OCI-LY1 (cell line): ENCODE results near the gene KCNJ12.

Experiments
- CTCF ChIP-seq: fragments of 200-600 bp; sonication (generic), shearing (Covaris generic); IDR thresholded peaks from 2 replicates; pipeline ENCODE4 v1.5.1; 2017; ENCODE audit warnings: mild to moderate bottlenecking, antibody characterized with exemption, low read length, moderate library complexity, mixed read lengths
- EZH2 ChIP-seq: fragments of 200-600 bp; sonication (generic), shearing (Covaris generic); IDR thresholded peaks from 2 replicates; pipeline ENCODE4 v1.8.0; 2017; ENCODE audit warnings: borderline replicate concordance, mixed run types, mild to moderate bottlenecking, antibody characterized with exemption, low read length, moderate library complexity, mixed read lengths

DNA sequence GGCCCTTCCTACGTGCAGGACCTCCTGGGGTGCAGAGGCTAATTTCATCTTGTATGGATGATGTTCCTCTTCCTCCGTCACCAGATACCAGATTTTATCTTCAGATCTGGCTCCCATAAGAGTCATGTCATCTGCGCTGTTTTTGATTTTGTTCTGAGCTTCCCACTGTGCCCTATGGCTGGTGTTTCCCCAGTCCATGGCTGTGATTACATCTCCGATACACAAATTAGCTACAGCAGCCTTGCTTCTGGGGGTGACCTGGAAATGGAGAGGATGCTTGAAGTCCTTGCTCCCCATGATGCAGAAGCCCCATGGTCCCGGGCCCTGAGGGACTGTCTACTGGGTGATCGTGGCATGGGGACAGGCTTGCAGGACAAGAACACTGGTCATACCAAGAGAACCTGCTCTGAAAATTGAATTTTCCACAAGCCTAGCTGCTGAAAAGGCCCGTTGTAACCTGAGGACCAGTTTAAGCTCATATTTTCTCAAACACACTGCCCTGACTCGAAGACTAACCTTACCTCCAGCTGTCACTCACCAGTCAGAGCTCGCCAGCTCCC, 69.0 kb downstream of the KCNJ12 start:
- TF ChIP-seq CTCF (no peak), EZH2 (no peak)
